ENCODE measurements around the gene FGB. TPM values are rescaled to one million over a fixed set of nuclear protein-coding genes. Genes with fewer than 3 reads are reported as not detected.
A peak's percentile ranks its signal among the peaks of the same experiment; 100 is the strongest.
"Not testable (repeated sequence)": the region's sequence is repeated elsewhere in the genome, so short reads cannot be mapped to it uniquely, and the experiment has no call there.

Gene FGB
- polyA plus RNA-seq, 2 of the 4 experiments (the other 2 are of a cell fraction), result 13.8 to 169 TPM

GRCh38 chr4:154595807-154596206 is 33.0 kb downstream of the FGB start:
- FAIRE-seq (no peak), DNase-seq (ENCODE audit: low read depth in 1 of 2, low spot score in 1 of 2) (peak in 1 of 2 experiments; percentile 92), ATAC-seq (peak; percentile 71 to 85; a peak in 5 of 6 replicates)
- Histone ChIP-seq H3K27ac (peak overlapping the region in 1 of 2 experiments; percentile 71; a peak in 3 of 6 replicates), H3K4me1 (peaks cover 72% of the 10 kb centered on the region), H3K9me3 (no peaks in the 10 kb centered on the region), H3K4me2 (peak overlapping the region; percentile 74), H3K4me3 (no peak overlapping the region)
- ChIA-PET POLR2A (interaction anchor here (0.6 kb wide), 2 partner anchors 18 to 31 kb away, joined by 3 to 6 read pairs; no protein-coding TSS in a partner anchor), CTCF (interaction anchor here (1.3 to 3.1 kb wide), 2 partner anchors 27 to 36 kb away, joined by 4 to 12 read pairs; no protein-coding TSS in a partner anchor)
- TF ChIP-seq GATA3 (IDR thresholded peaks at IDR 0.05; ENCODE audit: borderline replicate concordance) (peak; percentile 92), CBX2 (IDR thresholded peaks at IDR 0.05; ENCODE audit: borderline replicate concordance, low read depth) (no peak), CEBPB (IDR thresholded peaks at IDR 0.05) (peak; percentile 90 to 96), HDAC2 (IDR thresholded peaks at IDR 0.05) (no peak), JUN (IDR thresholded peaks at IDR 0.05) (peak; percentile 81 to 87), FOSL2 (IDR thresholded peaks at IDR 0.05) (peak; percentile 46; the same call in 1 of the 2 replicates), FOSL2 (CRISPR knock-in tag; IDR thresholded peaks at IDR 0.05) (peak; percentile 87), RAD21 (conservative IDR thresholded peaks at IDR 0.05 in 1 of 2, IDR thresholded peaks at IDR 0.05 in 1 of 2) (peak; percentile 18 to 49; a peak in 2 of 5 replicates), POLR2A (IDR thresholded peaks at IDR 0.05; ENCODE audit: low read length) (no peak), JUNB (IDR thresholded peaks at IDR 0.05) (peak; percentile 85), FOXS1 (CRISPR knock-in tag; IDR thresholded peaks at IDR 0.05) (no peak), MYC (IDR thresholded peaks at IDR 0.05; ENCODE audit: borderline replicate concordance, low read length) (no peak), HES2 (IDR thresholded peaks at IDR 0.05) (peak; percentile 63), KDM1A (IDR thresholded peaks at IDR 0.05; ENCODE audit: low read depth) (no peak), PBX3 (IDR thresholded peaks at IDR 0.05) (0 out of 2 replicates have a peak, but pooled peaks have one; percentile 26), SMC3 (IDR thresholded peaks at IDR 0.05) (peak; percentile 41), RFX5 (IDR thresholded peaks at IDR 0.05) (no peak), HEYL (CRISPR knock-in tag; IDR thresholded peaks at IDR 0.05) (no peak), RARB (CRISPR knock-in tag; IDR thresholded peaks at IDR 0.05) (no peak), EP300 (IDR thresholded peaks at IDR 0.05) (peak; percentile 83 to 87; a peak in 4 of 5 replicates), MAZ (IDR thresholded peaks at IDR 0.05; ENCODE audit: borderline replicate concordance, low read depth, low read length) (no peak), PHF8 (IDR thresholded peaks at IDR 0.05; ENCODE audit: borderline replicate concordance, low read depth) (no peak), MAFK (IDR thresholded peaks at IDR 0.05; ENCODE audit: partially characterized antibody) (peak; percentile 10), MAX (IDR thresholded peaks at IDR 0.05) (peak; percentile 44; the same call in 1 of the 2 replicates), POLR2AphosphoS2 (conservative IDR thresholded peaks at IDR 0.05; ENCODE audit: low read length) (no peak)
- TF ChIP-seq, protein P1, sequence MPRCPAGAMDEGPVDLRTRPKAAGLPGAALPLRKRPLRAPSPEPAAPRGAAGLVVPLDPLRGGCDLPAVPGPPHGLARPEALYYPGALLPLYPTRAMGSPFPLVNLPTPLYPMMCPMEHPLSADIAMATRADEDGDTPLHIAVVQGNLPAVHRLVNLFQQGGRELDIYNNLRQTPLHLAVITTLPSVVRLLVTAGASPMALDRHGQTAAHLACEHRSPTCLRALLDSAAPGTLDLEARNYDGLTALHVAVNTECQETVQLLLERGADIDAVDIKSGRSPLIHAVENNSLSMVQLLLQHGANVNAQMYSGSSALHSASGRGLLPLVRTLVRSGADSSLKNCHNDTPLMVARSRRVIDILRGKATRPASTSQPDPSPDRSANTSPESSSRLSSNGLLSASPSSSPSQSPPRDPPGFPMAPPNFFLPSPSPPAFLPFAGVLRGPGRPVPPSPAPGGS (IDR thresholded peaks at IDR 0.05), result peak; percentile 68; the same call in 2 of the 3 replicates
- TF ChIP-seq, protein P2, sequence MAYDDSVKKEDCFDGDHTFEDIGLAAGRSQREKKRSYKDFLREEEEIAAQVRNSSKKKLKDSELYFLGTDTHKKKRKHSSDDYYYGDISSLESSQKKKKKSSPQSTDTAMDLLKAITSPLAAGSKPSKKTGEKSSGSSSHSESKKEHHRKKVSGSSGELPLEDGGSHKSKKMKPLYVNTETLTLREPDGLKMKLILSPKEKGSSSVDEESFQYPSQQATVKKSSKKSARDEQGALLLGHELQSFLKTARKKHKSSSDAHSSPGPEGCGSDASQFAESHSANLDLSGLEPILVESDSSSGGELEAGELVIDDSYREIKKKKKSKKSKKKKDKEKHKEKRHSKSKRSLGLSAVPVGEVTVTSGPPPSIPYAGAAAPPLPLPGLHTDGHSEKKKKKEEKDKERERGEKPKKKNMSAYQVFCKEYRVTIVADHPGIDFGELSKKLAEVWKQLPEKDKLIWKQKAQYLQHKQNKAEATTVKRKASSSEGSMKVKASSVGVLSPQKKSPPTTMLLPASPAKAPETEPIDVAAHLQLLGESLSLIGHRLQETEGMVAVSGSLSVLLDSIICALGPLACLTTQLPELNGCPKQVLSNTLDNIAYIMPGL (CRISPR knock-in tag; IDR thresholded peaks at IDR 0.05; ENCODE audit: borderline replicate concordance), result no peak

- H3K27ac ChIP-seq, result peak overlapping the region; percentile 71 to 74
- POLR2A ChIA-PET; H3K4me3 ChIP-seq; H3K9me3 ChIP-seq; FAIRE-seq; ATAC-seq; DNase-seq (ENCODE audit: low read depth in 1 of 2, low spot score in 1 of 2): not testable (repeated sequence)
- 88% methylated on average over 11 of the region's 11 CpGs for WGBS (ENCODE audit: missing lambda C conversion rate)
- CTCF ChIA-PET, result interaction anchor here (0.6 to 2.0 kb wide), 3 partner anchors 21 to 863 kb away, joined by 3 to 9 read pairs (median 5); no protein-coding TSS in a partner anchor
- peaks cover 62% of the 10 kb centered on the region for H3K4me1 ChIP-seq
- H3K4me2 ChIP-seq, result peak overlapping the region; percentile 74
Measured at GRCh38 chr4:154597281-154597680, 34.5 kb downstream of the FGB start.

Data from A549 (cell line).